ENCODE data around the gene COX19. TPM values are rescaled to one million over a fixed set of nuclear protein-coding genes. Genes with fewer than 3 reads are reported as not detected.
"Not testable (repeated sequence)": the region's sequence is repeated elsewhere in the genome, so short reads cannot be mapped to it uniquely, and the experiment has no call there.

The COX19 gene
- total RNA-seq, 1 experiment from 2014 or later = 8.4 TPM

- peaks cover 4% of the 10 kb centered on the region; the same call in 1 of the 2 replicates for H3K27me3 ChIP-seq (ENCODE audit: control insufficient read depth, insufficient read depth, low read length)
- no peak overlapping the region for H3K4me3 ChIP-seq (ENCODE audit: insufficient read depth, low read depth, low read length)
- DNase-seq = peak; percentile 95
- no peaks in the 10 kb centered on the region for H3K36me3 ChIP-seq (replicated peaks; ENCODE audit: control insufficient read depth, insufficient read depth, low read length)
These were observed 29.6 kb downstream of the COX19 start for GRCh38 chr7:945556-946255.

- H3K4me3 ChIP-seq (ENCODE audit: insufficient read depth, low read depth, low read length) = no peak overlapping the region
- DNase-seq = peak; percentile 70
- H3K36me3 ChIP-seq (replicated peaks; ENCODE audit: control insufficient read depth, insufficient read depth, low read length) = no peaks in the 10 kb centered on the region
- peaks cover 4% of the 10 kb centered on the region; the same call in 1 of the 2 replicates for H3K27me3 ChIP-seq (ENCODE audit: control insufficient read depth, insufficient read depth, low read length)
These were observed 30.2 kb downstream of the COX19 start for GRCh38 chr7:945147-945555.

- Histone ChIP-seq H3K4me3 (ENCODE audit: insufficient read depth, low read depth, low read length) (no peak overlapping the region), H3K27me3 (ENCODE audit: control insufficient read depth, insufficient read depth, low read length) (peaks cover 4% of the 10 kb centered on the region; the same call in 1 of the 2 replicates), H3K36me3 (replicated peaks; ENCODE audit: control insufficient read depth, insufficient read depth, low read length) (no peaks in the 10 kb centered on the region)
- DNase-seq = no peak
These were observed 30.6 kb downstream of the COX19 start for GRCh38 chr7:944744-945143.

GRCh38 chr7:943793-944192 is 31.6 kb downstream of the COX19 start:
- H3K27me3 ChIP-seq (ENCODE audit: control insufficient read depth, insufficient read depth, low read length); H3K36me3 ChIP-seq (replicated peaks; ENCODE audit: control insufficient read depth, insufficient read depth, low read length); DNase-seq; H3K4me3 ChIP-seq (ENCODE audit: insufficient read depth, low read depth, low read length): not testable (repeated sequence)

GRCh38 chr7:940599-941408 is 34.5 kb downstream of the COX19 start:
- no peak for DNase-seq
- no peak overlapping the region for H3K4me3 ChIP-seq (ENCODE audit: insufficient read depth, low read depth, low read length)
- no peaks in the 10 kb centered on the region for H3K36me3 ChIP-seq (replicated peaks; ENCODE audit: control insufficient read depth, insufficient read depth, low read length)
- peaks cover 4% of the 10 kb centered on the region; the same call in 1 of the 2 replicates for H3K27me3 ChIP-seq (ENCODE audit: control insufficient read depth, insufficient read depth, low read length)

GRCh38 chr7:939843-940242 is 35.5 kb downstream of the COX19 start:
- no peaks in the 10 kb centered on the region for H3K36me3 ChIP-seq (replicated peaks; ENCODE audit: control insufficient read depth, insufficient read depth, low read length)
- peaks cover 4% of the 10 kb centered on the region; the same call in 1 of the 2 replicates for H3K27me3 ChIP-seq (ENCODE audit: control insufficient read depth, insufficient read depth, low read length)
- DNase-seq = no peak
- no peak overlapping the region for H3K4me3 ChIP-seq (ENCODE audit: insufficient read depth, low read depth, low read length)

- H3K4me3 ChIP-seq (ENCODE audit: insufficient read depth, low read depth, low read length) = no peak overlapping the region
- H3K27me3 ChIP-seq (ENCODE audit: control insufficient read depth, insufficient read depth, low read length) = peaks cover 4% of the 10 kb centered on the region; the same call in 1 of the 2 replicates
- DNase-seq = no peak
- no peaks in the 10 kb centered on the region for H3K36me3 ChIP-seq (replicated peaks; ENCODE audit: control insufficient read depth, insufficient read depth, low read length)
These were observed 36.7 kb downstream of the COX19 start for GRCh38 chr7:938546-939185.

- no peak for DNase-seq
- no peak overlapping the region for H3K4me3 ChIP-seq (ENCODE audit: insufficient read depth, low read depth, low read length)
- no peaks in the 10 kb centered on the region for H3K36me3 ChIP-seq (replicated peaks; ENCODE audit: control insufficient read depth, insufficient read depth, low read length)
- H3K27me3 ChIP-seq (ENCODE audit: control insufficient read depth, insufficient read depth, low read length) = peaks cover 4% of the 10 kb centered on the region; the same call in 1 of the 2 replicates
These were observed 37.4 kb downstream of the COX19 start for GRCh38 chr7:937856-938484.

- no peaks in the 10 kb centered on the region; the same call in 1 of the 2 replicates for H3K27me3 ChIP-seq (ENCODE audit: control insufficient read depth, insufficient read depth, low read length)
- no peak overlapping the region for H3K4me3 ChIP-seq (ENCODE audit: insufficient read depth, low read depth, low read length)
- no peaks in the 10 kb centered on the region for H3K36me3 ChIP-seq (replicated peaks; ENCODE audit: control insufficient read depth, insufficient read depth, low read length)
- DNase-seq = no peak
These were observed 38.8 kb downstream of the COX19 start for GRCh38 chr7:936386-937054.

- Histone ChIP-seq H3K36me3 (replicated peaks; ENCODE audit: control insufficient read depth, insufficient read depth, low read length) (no peaks in the 10 kb centered on the region), H3K27me3 (ENCODE audit: control insufficient read depth, insufficient read depth, low read length) (no peaks in the 10 kb centered on the region), H3K4me3 (ENCODE audit: insufficient read depth, low read depth, low read length) (no peak overlapping the region)
- DNase-seq = no peak
These were observed 39.4 kb downstream of the COX19 start for GRCh38 chr7:935874-936385.

GRCh38 chr7:935164-935873 is 40.0 kb downstream of the COX19 start:
- Histone ChIP-seq H3K4me3 (ENCODE audit: insufficient read depth, low read depth, low read length) (no peak overlapping the region), H3K36me3 (replicated peaks; ENCODE audit: control insufficient read depth, insufficient read depth, low read length) (no peaks in the 10 kb centered on the region), H3K27me3 (ENCODE audit: control insufficient read depth, insufficient read depth, low read length) (no peaks in the 10 kb centered on the region)
- DNase-seq = peak; percentile 87

- H3K27me3 ChIP-seq (ENCODE audit: control insufficient read depth, insufficient read depth, low read length) = no peaks in the 10 kb centered on the region
- H3K4me3 ChIP-seq (ENCODE audit: insufficient read depth, low read depth, low read length) = no peak overlapping the region
- no peaks in the 10 kb centered on the region for H3K36me3 ChIP-seq (replicated peaks; ENCODE audit: control insufficient read depth, insufficient read depth, low read length)
- no peak for DNase-seq
These were observed 40.7 kb downstream of the COX19 start for GRCh38 chr7:934469-935163.

- DNase-seq = no peak
- no peaks in the 10 kb centered on the region for H3K27me3 ChIP-seq (ENCODE audit: control insufficient read depth, insufficient read depth, low read length)
- no peak overlapping the region for H3K4me3 ChIP-seq (ENCODE audit: insufficient read depth, low read depth, low read length)
- H3K36me3 ChIP-seq (replicated peaks; ENCODE audit: control insufficient read depth, insufficient read depth, low read length) = no peaks in the 10 kb centered on the region
These were observed 42.7 kb downstream of the COX19 start for GRCh38 chr7:932651-932975.

Data from H7 (cell line).